Measurements from ENCODE around the gene MCU.

Gene MCU

GRCh38 chr10:72731916-72732419 is 40.0 kb downstream of the MCU start:
- H3K27ac ChIP-seq, result peak overlapping the region; percentile 5
- H3K4me3 ChIP-seq (ENCODE audit: low read depth in 1 of 2, low read length in 1 of 2), result no peak overlapping the region
- H3K27me3 ChIP-seq, result no peaks in the 10 kb centered on the region
- H3K9me3 ChIP-seq, result no peaks in the 10 kb centered on the region
- no peak for TF ChIP-seq CTCF (IDR thresholded peaks at IDR 0.05)
- H3K4me1 ChIP-seq (ENCODE audit: control insufficient read depth in 1 of 2, insufficient read depth in 1 of 2, low read depth in 1 of 2, low read length in 1 of 2), result peaks cover 21 to 48% of the 10 kb centered on the region in 2 experiments
- no peaks in the 10 kb centered on the region for H3K36me3 ChIP-seq

GRCh38 chr10:72732521-72732920 is 40.6 kb downstream of the MCU start:
- Histone ChIP-seq H3K4me1 (ENCODE audit: control insufficient read depth in 1 of 2, insufficient read depth in 1 of 2, low read depth in 1 of 2, low read length in 1 of 2) (peaks cover 21 to 54% of the 10 kb centered on the region in 2 experiments), H3K27ac (peak overlapping the region; percentile 5), H3K9me3 (no peaks in the 10 kb centered on the region), H3K27me3 (no peaks in the 10 kb centered on the region), H3K36me3 (no peaks in the 10 kb centered on the region), H3K4me3 (ENCODE audit: low read depth in 1 of 2, low read length in 1 of 2) (no peak overlapping the region)
- no peak for TF ChIP-seq CTCF (IDR thresholded peaks at IDR 0.05)

GRCh38 chr10:72733989-72734388 is 42.0 kb downstream of the MCU start:
- H3K36me3 ChIP-seq, result no peaks in the 10 kb centered on the region
- no peak overlapping the region for H3K4me3 ChIP-seq (ENCODE audit: low read depth in 1 of 2, low read length in 1 of 2)
- no peaks in the 10 kb centered on the region for H3K27me3 ChIP-seq
- no peak for TF ChIP-seq CTCF (IDR thresholded peaks at IDR 0.05)
- H3K9me3 ChIP-seq, result no peaks in the 10 kb centered on the region
- no peak overlapping the region for H3K27ac ChIP-seq
- H3K4me1 ChIP-seq (ENCODE audit: control insufficient read depth in 1 of 2, insufficient read depth in 1 of 2, low read depth in 1 of 2, low read length in 1 of 2), result peaks cover 26 to 67% of the 10 kb centered on the region in 2 experiments

GRCh38 chr10:72735288-72735936 is 43.5 kb downstream of the MCU start:
- Histone ChIP-seq H3K4me1 (ENCODE audit: control insufficient read depth in 1 of 2, insufficient read depth in 1 of 2, low read depth in 1 of 2, low read length in 1 of 2) (peaks cover 21 to 72% of the 10 kb centered on the region in 2 experiments), H3K27me3 (no peaks in the 10 kb centered on the region), H3K9me3 (no peaks in the 10 kb centered on the region), H3K4me3 (ENCODE audit: low read depth in 1 of 2, low read length in 1 of 2) (no peak overlapping the region), H3K36me3 (no peaks in the 10 kb centered on the region), H3K27ac (peak overlapping the region; percentile 54)
- no peak for TF ChIP-seq CTCF (IDR thresholded peaks at IDR 0.05)

- H3K4me1 ChIP-seq (ENCODE audit: control insufficient read depth in 1 of 2, insufficient read depth in 1 of 2, low read depth in 1 of 2, low read length in 1 of 2), result peaks cover 16 to 70% of the 10 kb centered on the region in 2 experiments
- no peak for TF ChIP-seq CTCF (IDR thresholded peaks at IDR 0.05)
- H3K9me3 ChIP-seq, result no peaks in the 10 kb centered on the region
- no peak overlapping the region for H3K4me3 ChIP-seq (ENCODE audit: low read depth in 1 of 2, low read length in 1 of 2)
- H3K36me3 ChIP-seq, result no peaks in the 10 kb centered on the region
- no peaks in the 10 kb centered on the region for H3K27me3 ChIP-seq
- peak overlapping the region; percentile 54 for H3K27ac ChIP-seq
These were observed 44.4 kb downstream of the MCU start for GRCh38 chr10:72736176-72736827.
